HepG2 (cell line): ENCODE results near the gene F7. TPM values are rescaled to one million over a fixed set of nuclear protein-coding genes. Genes with fewer than 3 reads are reported as not detected.

Experiments
- ARNTL ChIP-seq: sonication (generic); formaldehyde crosslinking; IDR thresholded peaks from 2 replicates; pipeline ENCODE4 v1.4.0; 2020; ENCODE audit warnings: mild to moderate bottlenecking, missing genetic modification reagents
- ATF7 ChIP-seq, 2 experiments: fragments of 450-650 bp in 1 of 2; sonication (generic) in 1 of 2; formaldehyde crosslinking in 1 of 2; IDR thresholded peaks; 2 replicates each; pipeline versions ENCODE4 v1.4.0 to v1.6.1; 2016 to 2020; ENCODE audit warnings: antibody characterized with exemption in 1 of 2, mild to moderate bottlenecking in 1 of 2, missing genetic modification reagents in 1 of 2
- BRCA1 ChIP-seq: sonication (generic); formaldehyde crosslinking; IDR thresholded peaks from 2 replicates; pipeline ENCODE4 v1.4.0; 2020; ENCODE audit warnings: missing genetic modification reagents
- DDIT3 ChIP-seq: sonication (generic); formaldehyde crosslinking; IDR thresholded peaks from 2 replicates; pipeline ENCODE4 v1.4.0; 2020; ENCODE audit warnings: mild to moderate bottlenecking, missing genetic modification reagents
- DPF2 ChIP-seq: sonication (generic); formaldehyde crosslinking; IDR thresholded peaks from 2 replicates; pipeline ENCODE4 v1.4.0; 2020; ENCODE audit warnings: mild to moderate bottlenecking, low read depth, missing genetic modification reagents, borderline replicate concordance
- E2F5 ChIP-seq: sonication (generic); formaldehyde crosslinking; conservative IDR thresholded peaks from 2 replicates; pipeline ENCODE4 v1.4.0; 2020; ENCODE audit warnings: missing genetic modification reagents
- ELF1 ChIP-seq: sonication (generic); formaldehyde crosslinking; IDR thresholded peaks from 2 replicates; pipeline ENCODE4 v1.4.0; 2020; ENCODE audit warnings: missing genetic modification reagents
- FOSL2 ChIP-seq: sonication (generic); formaldehyde crosslinking; IDR thresholded peaks from 2 replicates; pipeline ENCODE4 v1.4.0; 2020; ENCODE audit warnings: missing genetic modification reagents
- KLF13 ChIP-seq: sonication (generic); formaldehyde crosslinking; IDR thresholded peaks from 2 replicates; pipeline ENCODE4 v1.4.0; 2020; ENCODE audit warnings: mild to moderate bottlenecking, missing genetic modification reagents
- KLF16 ChIP-seq, 2 experiments: sonication (generic) in 1 of 2; formaldehyde crosslinking in 1 of 2; IDR thresholded peaks; 2 replicates each; pipeline versions ENCODE4 v1.6.1 to v1.8.0; 2016 to 2023; ENCODE audit warnings: missing genetic modification reagents in 2 of 2, missing compliant biosample characterization in 1 of 2
- MIXL1 ChIP-seq: IDR thresholded peaks from 2 replicates; pipeline ENCODE4 v1.6.1; 2016
- NFIC ChIP-seq: IDR thresholded peaks from 2 replicates; pipeline ENCODE4 v1.6.1; 2012; ENCODE audit warnings: mild to moderate bottlenecking, low read length, inconsistent platforms
- POGZ ChIP-seq: sonication (generic); formaldehyde crosslinking; IDR thresholded peaks from 2 replicates; pipeline ENCODE4 v1.4.0; 2020; ENCODE audit warnings: mild to moderate bottlenecking, missing genetic modification reagents
- POLR2A ChIP-seq, 2 experiments: IDR thresholded peaks; 2 replicates each; pipeline ENCODE4 v1.6.1; 2011; ENCODE audit warnings: low read depth in 2 of 2, low read length in 2 of 2, mild to moderate bottlenecking in 1 of 2, moderate library complexity in 1 of 2; ENCODE audit not compliant: insufficient read depth in 1 of 2
- REL ChIP-seq: sonication (generic); formaldehyde crosslinking; conservative IDR thresholded peaks from 2 replicates; pipeline ENCODE4 v1.8.0; 2022; ENCODE audit warnings: mild to moderate bottlenecking, missing genetic modification reagents, moderate library complexity
- SMAD1 ChIP-seq: sonication (generic); formaldehyde crosslinking; IDR thresholded peaks from 2 replicates; pipeline ENCODE4 v1.4.0; 2020; ENCODE audit warnings: missing genetic modification reagents, low read depth, mild to moderate bottlenecking, borderline replicate concordance
- SNAPC2 ChIP-seq: sonication (generic); formaldehyde crosslinking; IDR thresholded peaks from 2 replicates; pipeline ENCODE4 v1.8.1; 2022; ENCODE audit warnings: mild to moderate bottlenecking, missing genetic modification reagents
- SP5 ChIP-seq: IDR thresholded peaks from 2 replicates; pipeline ENCODE4 v1.6.1; 2016; ENCODE audit warnings: low read depth, borderline replicate concordance
- THAP11 ChIP-seq: IDR thresholded peaks from 2 replicates; pipeline ENCODE4 v1.6.1; 2016; ENCODE audit warnings: missing biosample characterization, missing genetic modification reagents
- YY1 ChIP-seq: IDR thresholded peaks from 2 replicates; pipeline ENCODE4 v1.6.1; 2011; ENCODE audit warnings: low read length, low read depth, moderate library complexity, mild to moderate bottlenecking; ENCODE audit not compliant: insufficient read depth, insufficient replicate concordance
- ZC3H13 ChIP-seq: sonication (generic); formaldehyde crosslinking; IDR thresholded peaks from 2 replicates; pipeline ENCODE4 v1.8.1; 2023; ENCODE audit warnings: mild to moderate bottlenecking, missing genetic modification reagents, moderate library complexity
- ZNF607 ChIP-seq: sonication (generic); formaldehyde crosslinking; IDR thresholded peaks from 2 replicates; pipeline ENCODE4 v1.5.1; 2020; ENCODE audit warnings: missing genetic modification reagents, mild to moderate bottlenecking, borderline replicate concordance
- ZNF878 ChIP-seq: sonication (generic); formaldehyde crosslinking; IDR thresholded peaks from 2 replicates; pipeline ENCODE4 v1.8.1; 2023; ENCODE audit warnings: mild to moderate bottlenecking, missing genetic modification reagents, moderate library complexity
- polyA plus RNA-seq, 8 experiments: library from polyadenylated mRNA; depleted of rRNA in 3 of 8; stranded (reverse) in 7 of 8; unstranded in 1 of 8; fragments of >200 nt; fragmentation: Illumina TruSeq in 4 of 8; extraction: Trizol in 4 of 8; gene quantifications; 2 replicates each; pipeline versions ENCODE4 v1.2.1 to v1.2.3, GENCODE V29; 2011 to 2016; ENCODE audit warnings: low read depth in 4 of 8, missing spikeins in 1 of 8, mixed read lengths in 1 of 8; ENCODE audit not compliant: insufficient read depth in 1 of 8
- total RNA-seq, 5 experiments: library from RNA; depleted of rRNA; stranded (reverse); fragments of >200 nt; fragmentation: Illumina TruSeq; extraction: Trizol; gene quantifications; 2 replicates each; pipeline ENCODE4 v1.2.3, GENCODE V29; 2016; ENCODE audit warnings: low read depth in 1 of 5
- TF ChIP-seq, protein P1 (sequence below): sonication (generic); IDR thresholded peaks from 2 replicates; pipeline ENCODE4 v1.6.1; 2016; ENCODE audit warnings: low read depth, borderline replicate concordance
- TF ChIP-seq, protein P2 (sequence below): sonication (generic); formaldehyde crosslinking; IDR thresholded peaks from 2 replicates; pipeline ENCODE4 v1.4.0; 2020; ENCODE audit warnings: missing genetic modification reagents

F7 gene
- total and polyA plus RNA-seq, 2 of the 13 experiments (the other 11 are each of a cell fraction or from before 2014, with no cell fraction given) = 12.6 to 26.5 TPM

DNA sequence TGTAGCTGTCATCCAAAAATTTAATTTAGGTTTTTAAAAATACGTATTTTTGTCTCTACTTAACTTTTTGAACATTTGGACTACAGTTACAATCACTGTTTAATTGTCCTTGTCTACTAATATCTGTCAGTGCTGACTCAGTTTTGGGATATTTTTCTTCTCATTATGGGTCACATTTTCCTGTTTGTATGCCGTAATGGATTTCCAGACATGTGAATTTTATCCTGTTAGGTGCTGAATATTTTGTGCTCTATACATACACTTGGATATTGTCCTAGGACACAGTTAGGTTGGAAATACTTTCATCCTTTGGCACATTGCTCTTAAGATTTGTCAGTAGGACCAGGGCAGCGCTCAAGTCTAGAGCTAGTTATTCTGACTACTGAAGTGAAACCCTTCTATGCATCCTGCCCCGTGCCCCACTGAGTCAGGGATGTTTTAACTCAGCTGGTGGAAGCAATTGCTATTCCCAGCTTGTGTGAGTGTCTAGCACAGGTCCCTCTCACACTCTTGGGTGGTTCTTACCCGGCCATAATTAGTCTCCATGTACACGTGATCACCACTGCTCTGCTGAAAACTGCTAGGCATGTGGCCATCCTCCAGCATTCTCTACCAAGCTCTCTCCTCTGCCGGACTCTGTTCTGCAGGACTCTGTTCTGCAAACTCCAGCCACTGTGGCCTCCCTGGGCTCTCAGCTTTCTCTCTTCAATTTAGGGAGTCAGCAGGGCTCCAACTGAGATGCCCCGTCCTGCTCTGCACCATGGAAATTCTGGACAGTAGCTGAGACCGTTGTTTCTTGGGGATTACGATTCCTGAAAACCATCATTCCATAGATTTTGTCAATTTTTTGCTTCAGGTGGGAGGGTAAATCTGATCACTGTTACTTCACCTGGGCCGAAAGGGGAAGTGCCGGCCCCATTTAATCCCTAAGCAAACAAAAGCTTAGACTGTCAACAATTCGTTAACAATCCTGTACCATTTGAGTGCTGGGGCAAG, 64.0 kb downstream of the F7 start (continued):
- peak; percentile 86 for TF ChIP-seq SP5 (CRISPR knock-in tag)
- TF ChIP-seq REL (CRISPR knock-in tag) = no peak
- TF ChIP-seq, protein P1, sequence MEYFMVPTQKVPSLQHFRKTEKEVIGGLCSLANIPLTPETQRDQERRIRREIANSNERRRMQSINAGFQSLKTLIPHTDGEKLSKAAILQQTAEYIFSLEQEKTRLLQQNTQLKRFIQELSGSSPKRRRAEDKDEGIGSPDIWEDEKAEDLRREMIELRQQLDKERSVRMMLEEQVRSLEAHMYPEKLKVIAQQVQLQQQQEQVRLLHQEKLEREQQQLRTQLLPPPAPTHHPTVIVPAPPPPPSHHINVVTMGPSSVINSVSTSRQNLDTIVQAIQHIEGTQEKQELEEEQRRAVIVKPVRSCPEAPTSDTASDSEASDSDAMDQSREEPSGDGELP = peak; percentile 66; the same call in 1 of the 2 replicates
- TF ChIP-seq SNAPC2 (CRISPR knock-in tag) = 0 out of 2 replicates have a peak, but pooled peaks have one; percentile 65
- TF ChIP-seq POGZ (CRISPR knock-in tag) = peak; percentile 21; the same call in 1 of the 2 replicates
- TF ChIP-seq FOSL2 (CRISPR knock-in tag) = 0 out of 2 replicates have a peak, but pooled peaks have one; percentile 16
- no peak for TF ChIP-seq KLF13 (CRISPR knock-in tag)
- TF ChIP-seq ATF7 (IDR thresholded peaks at IDR 0.05) = no peak
- TF ChIP-seq ATF7 (CRISPR knock-in tag; IDR thresholded peaks at IDR 0.05) = no peak
- TF ChIP-seq THAP11 = no peak
- no peak for TF ChIP-seq E2F5 (CRISPR knock-in tag)
- TF ChIP-seq ZNF878 (CRISPR knock-in tag) = no peak; the same call in 1 of the 2 replicates
- TF ChIP-seq BRCA1 (CRISPR knock-in tag) = no peak
- TF ChIP-seq SMAD1 = no peak
- TF ChIP-seq YY1 = no peak
- TF ChIP-seq ARNTL (CRISPR knock-in tag) = peak; percentile 80
- no peak for TF ChIP-seq ZC3H13 (CRISPR knock-in tag)
- TF ChIP-seq, protein P2, sequence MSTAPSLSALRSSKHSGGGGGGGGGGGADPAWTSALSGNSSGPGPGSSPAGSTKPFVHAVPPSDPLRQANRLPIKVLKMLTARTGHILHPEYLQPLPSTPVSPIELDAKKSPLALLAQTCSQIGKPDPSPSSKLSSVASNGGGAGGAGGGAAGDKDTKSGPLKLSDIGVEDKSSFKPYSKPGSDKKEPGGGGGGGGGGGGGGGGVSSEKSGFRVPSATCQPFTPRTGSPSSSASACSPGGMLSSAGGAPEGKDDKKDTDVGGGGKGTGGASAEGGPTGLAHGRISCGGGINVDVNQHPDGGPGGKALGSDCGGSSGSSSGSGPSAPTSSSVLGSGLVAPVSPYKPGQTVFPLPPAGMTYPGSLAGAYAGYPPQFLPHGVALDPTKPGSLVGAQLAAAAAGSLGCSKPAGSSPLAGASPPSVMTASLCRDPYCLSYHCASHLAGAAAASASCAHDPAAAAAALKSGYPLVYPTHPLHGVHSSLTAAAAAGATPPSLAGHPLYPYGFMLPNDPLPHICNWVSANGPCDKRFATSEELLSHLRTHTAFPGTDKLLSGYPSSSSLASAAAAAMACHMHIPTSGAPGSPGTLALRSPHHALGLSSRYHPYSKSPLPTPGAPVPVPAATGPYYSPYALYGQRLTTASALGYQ = peak; percentile 83; the same call in 1 of the 2 replicates
- peak; percentile 58; the same call in 1 of the 2 replicates for TF ChIP-seq ZNF607 (CRISPR knock-in tag)
- TF ChIP-seq DDIT3 (CRISPR knock-in tag) = no peak
- TF ChIP-seq NFIC = peak; percentile 71
- TF ChIP-seq DPF2 = peak; percentile 42; the same call in 1 of the 2 replicates
- peak; percentile 46; the same call in 1 of the 2 replicates for TF ChIP-seq MIXL1 (CRISPR knock-in tag)
- peak; percentile 52; the same call in 1 of the 2 replicates for TF ChIP-seq ELF1 (CRISPR knock-in tag)
- peak in 1 of 2 experiments; percentile 68; a peak in 2 of 4 replicates for TF ChIP-seq KLF16 (CRISPR knock-in tag; IDR thresholded peaks at IDR 0.05)
- peak; percentile 33 to 41; a peak in 2 of 4 replicates for TF ChIP-seq POLR2A (IDR thresholded peaks at IDR 0.05; ENCODE audit: insufficient read depth in 1 of 2, low read depth in 2 of 2, low read length in 2 of 2)
